ENCODE results near the gene SNX22.

SNX22 gene

DNA sequence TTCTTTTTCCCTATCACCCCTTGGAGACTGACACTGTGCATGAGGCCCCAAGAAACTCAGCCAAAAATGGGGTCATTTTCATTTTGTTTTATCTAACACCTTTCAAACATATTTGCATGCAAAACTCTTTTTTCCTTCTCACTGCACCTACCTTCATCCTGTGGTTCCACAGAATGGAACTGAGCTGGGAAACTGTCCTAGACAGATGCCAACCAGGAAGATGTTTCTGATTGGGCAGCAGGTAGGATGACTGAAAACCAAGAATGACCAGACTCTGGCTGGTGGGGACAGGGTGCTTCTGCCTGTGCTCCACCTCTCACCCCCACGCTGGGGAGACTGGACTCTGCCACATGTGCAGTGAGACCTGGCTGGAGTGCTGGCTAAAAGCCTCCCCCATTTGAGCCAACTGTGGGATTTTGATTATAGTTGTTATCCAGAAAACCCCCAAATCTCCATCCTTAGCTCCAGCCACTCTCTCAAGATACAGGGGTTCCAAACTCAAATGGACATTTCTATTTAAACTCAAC, 6.1 kb downstream of the SNX22 start:
- ATAC-seq (ENCODE audit: low read depth) (no peak), DNase-seq (ENCODE audit: low spot score) (no peak)
- H3K9me3 ChIP-seq (ENCODE audit: severe bottlenecking), result no peaks in the 10 kb centered on the region
- peaks cover 82% of the 10 kb centered on the region for H3K36me3 ChIP-seq (ENCODE audit: low read depth)
- H3K27me3 ChIP-seq (ENCODE audit: insufficient read depth, poor library complexity, severe bottlenecking), result peaks cover 5% of the 10 kb centered on the region
- TF ChIP-seq, protein P1, sequence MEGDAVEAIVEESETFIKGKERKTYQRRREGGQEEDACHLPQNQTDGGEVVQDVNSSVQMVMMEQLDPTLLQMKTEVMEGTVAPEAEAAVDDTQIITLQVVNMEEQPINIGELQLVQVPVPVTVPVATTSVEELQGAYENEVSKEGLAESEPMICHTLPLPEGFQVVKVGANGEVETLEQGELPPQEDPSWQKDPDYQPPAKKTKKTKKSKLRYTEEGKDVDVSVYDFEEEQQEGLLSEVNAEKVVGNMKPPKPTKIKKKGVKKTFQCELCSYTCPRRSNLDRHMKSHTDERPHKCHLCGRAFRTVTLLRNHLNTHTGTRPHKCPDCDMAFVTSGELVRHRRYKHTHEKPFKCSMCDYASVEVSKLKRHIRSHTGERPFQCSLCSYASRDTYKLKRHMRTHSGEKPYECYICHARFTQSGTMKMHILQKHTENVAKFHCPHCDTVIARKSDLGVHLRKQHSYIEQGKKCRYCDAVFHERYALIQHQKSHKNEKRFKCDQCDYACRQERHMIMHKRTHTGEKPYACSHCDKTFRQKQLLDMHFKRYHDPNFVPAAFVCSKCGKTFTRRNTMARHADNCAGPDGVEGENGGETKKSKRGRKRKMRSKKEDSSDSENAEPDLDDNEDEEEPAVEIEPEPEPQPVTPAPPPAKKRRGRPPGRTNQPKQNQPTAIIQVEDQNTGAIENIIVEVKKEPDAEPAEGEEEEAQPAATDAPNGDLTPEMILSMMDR (IDR thresholded peaks at IDR 0.05; ENCODE audit: poor library complexity, severe bottlenecking), result no peak
- H3K27ac ChIP-seq (ENCODE audit: poor library complexity, severe bottlenecking), result no peak overlapping the region
- H3K4me3 ChIP-seq (ENCODE audit: severe bottlenecking), result no peak overlapping the region
- H3K4me1 ChIP-seq (ENCODE audit: insufficient read depth, poor library complexity, severe bottlenecking), result peaks cover 14% of the 10 kb centered on the region

DNA sequence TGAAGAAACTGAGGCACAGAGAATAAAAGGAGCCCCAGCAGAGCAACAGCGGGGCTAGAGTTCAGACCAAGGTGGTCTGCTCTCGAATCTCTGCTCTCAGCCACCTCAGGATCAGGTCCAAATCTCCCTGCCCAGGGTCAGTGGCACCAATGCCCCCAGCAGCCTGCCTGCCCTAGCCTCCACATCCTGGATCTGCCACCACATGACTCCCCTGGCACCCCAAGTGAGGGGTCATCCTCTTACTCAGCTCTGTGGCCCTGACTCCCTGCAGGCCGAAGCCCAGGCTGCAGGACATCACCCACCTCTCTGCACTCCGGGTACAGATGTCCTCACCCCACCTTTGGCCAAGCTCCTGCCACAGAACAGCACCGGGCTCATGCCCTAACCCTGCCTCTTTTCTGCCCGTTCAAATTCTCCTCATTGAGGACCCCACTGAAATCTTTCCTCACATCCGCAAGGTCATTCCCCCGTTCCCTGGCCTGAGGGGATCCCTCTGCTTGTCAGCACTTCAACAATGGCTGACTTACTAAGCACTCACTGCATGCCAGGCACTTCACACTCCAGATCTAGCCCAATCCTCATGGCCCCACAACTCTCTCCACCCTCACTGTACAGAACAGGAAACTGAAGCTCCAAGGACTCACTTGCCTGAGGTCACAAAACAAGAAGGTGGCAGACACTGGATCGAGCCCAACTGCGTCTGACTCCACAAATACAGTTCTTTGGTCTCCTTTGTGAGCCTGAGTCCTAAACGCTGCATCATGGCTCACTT, 7.0 kb downstream of the SNX22 start:
- no peak for DNase-seq (ENCODE audit: low spot score)
- TF ChIP-seq, protein P1 (IDR thresholded peaks at IDR 0.05; ENCODE audit: poor library complexity, severe bottlenecking), result no peak
- Histone ChIP-seq H3K36me3 (ENCODE audit: low read depth) (peaks cover 82% of the 10 kb centered on the region), H3K9me3 (ENCODE audit: severe bottlenecking) (no peaks in the 10 kb centered on the region), H3K27me3 (ENCODE audit: insufficient read depth, poor library complexity, severe bottlenecking) (no peaks in the 10 kb centered on the region), H3K4me3 (ENCODE audit: severe bottlenecking) (no peak overlapping the region), H3K4me1 (ENCODE audit: insufficient read depth, poor library complexity, severe bottlenecking) (peaks cover 14% of the 10 kb centered on the region), H3K27ac (ENCODE audit: poor library complexity, severe bottlenecking) (peak overlapping the region; percentile 68)
- no peak for ATAC-seq (ENCODE audit: low read depth)

DNA sequence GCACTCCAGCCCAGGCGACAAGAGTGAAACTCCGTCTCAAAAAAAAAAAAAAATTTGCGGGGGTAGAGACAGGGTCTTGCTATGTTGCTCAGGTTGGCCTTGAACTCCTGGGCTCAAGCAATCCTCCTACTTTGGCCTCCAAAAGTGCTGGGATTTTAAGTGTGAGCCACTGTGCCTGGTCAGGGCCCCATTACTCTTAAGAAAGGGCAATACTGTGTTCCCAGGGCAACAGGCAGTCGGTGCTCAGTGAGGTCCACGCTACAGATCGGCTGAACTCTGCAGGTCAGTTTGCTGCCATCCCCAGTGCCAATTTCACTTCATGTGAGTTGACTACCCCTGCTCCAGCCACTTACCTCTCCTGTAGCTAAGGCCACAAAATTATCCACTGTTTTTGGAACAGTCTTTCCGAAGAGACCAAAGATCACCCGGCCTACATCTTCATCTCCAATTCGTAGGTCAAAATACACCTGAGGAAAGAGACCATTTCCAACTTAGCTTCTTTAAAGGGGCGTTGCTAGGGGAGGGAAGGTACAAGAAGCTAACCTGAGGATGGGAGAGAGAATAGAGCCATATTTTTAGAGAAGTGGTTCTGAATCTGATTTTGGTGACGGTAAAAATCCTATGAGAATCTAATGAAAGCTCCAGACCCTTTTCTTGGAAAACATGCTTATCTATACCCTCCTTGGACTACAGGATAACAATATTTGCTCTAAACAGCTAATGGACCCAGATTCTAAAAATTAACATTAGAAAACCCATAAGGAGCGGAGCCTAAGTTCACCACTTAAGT, 10.4 kb downstream of the SNX22 start:
- peaks cover 14% of the 10 kb centered on the region for H3K4me1 ChIP-seq (ENCODE audit: insufficient read depth, poor library complexity, severe bottlenecking)
- H3K4me3 ChIP-seq (ENCODE audit: severe bottlenecking), result peak overlapping the region; percentile 67
- no peaks in the 10 kb centered on the region for H3K27me3 ChIP-seq (ENCODE audit: insufficient read depth, poor library complexity, severe bottlenecking)
- H3K27ac ChIP-seq (ENCODE audit: poor library complexity, severe bottlenecking), result peak overlapping the region; percentile 68
- ATAC-seq (ENCODE audit: low read depth), result no peak
- H3K9me3 ChIP-seq (ENCODE audit: severe bottlenecking), result no peaks in the 10 kb centered on the region
- no peak for DNase-seq (ENCODE audit: low spot score)
- peaks cover 54% of the 10 kb centered on the region for H3K36me3 ChIP-seq (ENCODE audit: low read depth)
- TF ChIP-seq, protein P1 (IDR thresholded peaks at IDR 0.05; ENCODE audit: poor library complexity, severe bottlenecking), result no peak

DNA sequence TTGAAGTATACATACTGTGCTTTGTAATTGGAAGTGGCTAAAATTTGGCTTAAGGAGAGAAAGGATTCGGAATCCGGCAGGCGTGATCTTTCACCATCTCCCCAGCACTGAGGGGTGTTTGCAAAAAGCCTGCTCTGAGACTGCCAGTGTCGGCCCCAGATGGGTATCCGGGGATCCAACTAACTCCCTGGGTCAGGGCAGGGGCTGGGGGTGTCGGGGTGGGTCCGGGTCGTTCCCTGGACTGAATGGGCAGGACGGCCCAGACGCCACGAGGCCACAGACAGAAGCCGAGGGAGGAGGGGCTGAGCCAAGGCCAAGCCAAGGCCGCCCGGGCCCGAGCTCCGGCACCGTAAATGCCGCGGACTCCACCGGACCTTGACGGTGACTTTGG, 10.9 kb downstream of the SNX22 start:
- Histone ChIP-seq H3K27ac (ENCODE audit: poor library complexity, severe bottlenecking) (peak overlapping the region; percentile 68), H3K4me1 (ENCODE audit: insufficient read depth, poor library complexity, severe bottlenecking) (peaks cover 14% of the 10 kb centered on the region), H3K27me3 (ENCODE audit: insufficient read depth, poor library complexity, severe bottlenecking) (no peaks in the 10 kb centered on the region), H3K9me3 (ENCODE audit: severe bottlenecking) (no peaks in the 10 kb centered on the region), H3K4me3 (ENCODE audit: severe bottlenecking) (peak overlapping the region; percentile 67), H3K36me3 (ENCODE audit: low read depth) (peaks cover 48% of the 10 kb centered on the region)
- TF ChIP-seq, protein P1 (IDR thresholded peaks at IDR 0.05; ENCODE audit: poor library complexity, severe bottlenecking), result no peak
- DNase-seq (ENCODE audit: low spot score), result no peak
- ATAC-seq (ENCODE audit: low read depth), result peak; percentile 34
